IMR-90 (cell line): ENCODE results near the gene NTNG2. TPM values are rescaled to one million over a fixed set of nuclear protein-coding genes. Genes with fewer than 3 reads are reported as not detected.

Experiments used
- ATAC-seq: fragments of 200-7000 bp; cut with Tn5 transposase; 2 replicates; pipeline ENCODE4 v1.9.1; 2020; ENCODE audit warnings: low read depth, mild to moderate bottlenecking, moderate library complexity
- BruUV-seq: library from RNA; stranded (reverse); fragments of 400-500 nt; replicated peaks from 2 replicates; lab custom pipeline; 2021; lab: Mats Ljungman, UMichigan
- CTCF ChIA-PET: fragments of 300-600 bp; formaldehyde crosslinking; extraction: SDS; loops from one replicate; lab custom pipeline; 2021; ENCODE audit warnings: antibody characterized with exemption; lab: Yijun Ruan, JAX
- POLR2A ChIA-PET: fragments of 300-600 bp; sonication (Branson Sonifier 250); formaldehyde crosslinking; loops from one replicate; lab custom pipeline; 2022; ENCODE audit warnings: antibody characterized with exemption; ENCODE audit not compliant: unreplicated experiment; lab: Charles Lee
- DNase-seq: peaks from one replicate; pipeline ENCODE4 v3.0.0; 2013
- H2AFZ ChIP-seq: replicated peaks from 2 replicates; pipeline ENCODE3; 2013; ENCODE audit warnings: low read length, mild to moderate bottlenecking; ENCODE audit not compliant: poor library complexity
- H2AK5ac ChIP-seq: 2 replicates; pipeline ENCODE4 v1.6.1; 2013; ENCODE audit warnings: low read depth, low read length, inconsistent platforms
- H2AK9ac ChIP-seq: replicated peaks from 2 replicates; pipeline ENCODE3; 2013; ENCODE audit warnings: mild to moderate bottlenecking, low read depth, low read length, moderate library complexity; ENCODE audit not compliant: poor library complexity
- H2BK120ac ChIP-seq: 2 replicates; pipeline ENCODE4 v1.6.1; 2013; ENCODE audit warnings: low read depth, low read length, inconsistent platforms
- H2BK15ac ChIP-seq: 3 replicates; pipeline ENCODE4 v1.6.1; 2013; ENCODE audit warnings: low read depth, low read length, inconsistent platforms
- H2BK20ac ChIP-seq: 2 replicates; pipeline ENCODE4 v1.6.1; 2013; ENCODE audit warnings: low read depth, mild to moderate bottlenecking, inconsistent platforms, low read length, moderate library complexity
- H2BK5ac ChIP-seq: 2 replicates; pipeline ENCODE4 v1.6.1; 2013; ENCODE audit warnings: mild to moderate bottlenecking, low read depth, low read length, inconsistent platforms; ENCODE audit not compliant: poor library complexity, severe bottlenecking
- H3K14ac ChIP-seq: replicated peaks from 2 replicates; pipeline ENCODE4 v1.6.1; 2013; ENCODE audit warnings: low read depth, low read length, inconsistent platforms
- H3K18ac ChIP-seq: 2 replicates; pipeline ENCODE4 v1.6.1; 2013; ENCODE audit warnings: low read depth, low read length, control low read depth
- H3K23ac ChIP-seq: 2 replicates; pipeline ENCODE4 v1.6.1; 2013; ENCODE audit warnings: low read depth, low read length, inconsistent platforms
- H3K27ac ChIP-seq: 2 replicates; pipeline ENCODE4 v1.5.1; 2013; ENCODE audit warnings: mild to moderate bottlenecking, control low read depth, low read length; ENCODE audit not compliant: insufficient read depth
- H3K27me3 ChIP-seq: 2 replicates; pipeline ENCODE4 v1.6.1; 2013; ENCODE audit warnings: low read length; ENCODE audit not compliant: control insufficient read depth, insufficient read depth
- H3K36me3 ChIP-seq: 2 replicates; pipeline ENCODE4 v1.6.1; 2013; ENCODE audit warnings: low read length, mixed read lengths; ENCODE audit not compliant: control insufficient read depth, insufficient read depth
- H3K4ac ChIP-seq: 2 replicates; pipeline ENCODE4 v1.6.1; 2013; ENCODE audit warnings: low read depth, low read length, inconsistent platforms
- H3K4me1 ChIP-seq: 2 replicates; pipeline ENCODE4 v1.6.1; 2013; ENCODE audit warnings: low read length, mixed read lengths; ENCODE audit not compliant: control insufficient read depth, insufficient read depth
- H3K4me2 ChIP-seq: 2 replicates; pipeline ENCODE4 v1.6.1; 2013; ENCODE audit warnings: low read depth, mild to moderate bottlenecking, control low read depth, low read length, moderate library complexity
- H3K4me3 ChIP-seq: 2 replicates; pipeline ENCODE4 v1.5.1; 2013; ENCODE audit warnings: low read depth, mild to moderate bottlenecking, control low read depth, low read length, moderate library complexity; ENCODE audit not compliant: insufficient read depth
- H3K56ac ChIP-seq: 2 replicates; pipeline ENCODE4 v1.6.1; 2013; ENCODE audit warnings: low read length, inconsistent platforms; ENCODE audit not compliant: insufficient read depth; ENCODE audit errors: extremely low read depth
- H3K79me1 ChIP-seq, 2 experiments: 2 replicates each; pipeline ENCODE4 v1.6.1; 2013; ENCODE audit warnings: low read length in 2 of 2, inconsistent platforms in 1 of 2, low read depth in 1 of 2
- H3K9ac ChIP-seq: 2 replicates; pipeline ENCODE4 v1.6.1; 2013; ENCODE audit warnings: low read depth, low read length, control low read depth
- H3K9me1 ChIP-seq: 2 replicates; pipeline ENCODE4 v1.6.1; 2013; ENCODE audit warnings: low read length, inconsistent platforms; ENCODE audit not compliant: insufficient read depth
- H3K9me3 ChIP-seq: 2 replicates; pipeline ENCODE4 v1.6.1; 2013; ENCODE audit warnings: low read length; ENCODE audit not compliant: control insufficient read depth, insufficient read depth
- H4K20me1 ChIP-seq: 2 replicates; pipeline ENCODE4 v1.6.1; 2013; ENCODE audit warnings: low read length, inconsistent platforms; ENCODE audit not compliant: insufficient read depth
- H4K5ac ChIP-seq: 2 replicates; pipeline ENCODE4 v1.6.1; 2013; ENCODE audit warnings: mild to moderate bottlenecking, low read depth, low read length, control low read depth
- H4K8ac ChIP-seq, 2 experiments: 2 replicates each; pipeline ENCODE4 v1.6.1; 2013; ENCODE audit warnings: low read depth in 2 of 2, low read length in 2 of 2, control low read depth in 1 of 2, inconsistent platforms in 1 of 2
- H4K91ac ChIP-seq: 2 replicates; pipeline ENCODE4 v1.6.1; 2013; ENCODE audit warnings: low read depth, low read length, inconsistent platforms; ENCODE audit not compliant: insufficient read depth
- BHLHE40 ChIP-seq: fragments of 150-350 bp; IDR thresholded peaks from 2 replicates; pipeline ENCODE4 v1.6.1; 2016; ENCODE audit warnings: mild to moderate bottlenecking, low read depth, low read length
- CEBPB ChIP-seq: IDR thresholded peaks from 2 replicates; pipeline ENCODE4 v1.6.1; 2012; ENCODE audit warnings: low read depth, low read length, improper control_type of control experiment
- CHD1 ChIP-seq: IDR thresholded peaks from 2 replicates; pipeline ENCODE4 v1.6.1; 2012; ENCODE audit warnings: low read depth, low read length, improper control_type of control experiment
- ELK1 ChIP-seq: fragments of 150-350 bp; IDR thresholded peaks from 2 replicates; pipeline ENCODE4 v1.6.1; 2016; ENCODE audit warnings: low read depth, mild to moderate bottlenecking, low read length, moderate library complexity, borderline replicate concordance
- FOS ChIP-seq: fragments of 150-350 bp; IDR thresholded peaks from 2 replicates; pipeline ENCODE4 v1.6.1; 2016; ENCODE audit warnings: low read depth, low read length
- MAFK ChIP-seq: IDR thresholded peaks from 2 replicates; pipeline ENCODE4 v1.6.1; 2012; ENCODE audit warnings: low read depth, low read length, improper control_type of control experiment
- MAZ ChIP-seq: IDR thresholded peaks from 2 replicates; pipeline ENCODE4 v1.6.1; 2012; ENCODE audit warnings: low read depth, mild to moderate bottlenecking, low read length, improper control_type of control experiment, moderate library complexity, borderline replicate concordance
- NFE2L2 ChIP-seq: fragments of 150-350 bp; IDR thresholded peaks from 2 replicates; pipeline ENCODE4 v1.6.1; 2016; ENCODE audit warnings: low read depth, mild to moderate bottlenecking, low read length
- POLR2A ChIP-seq: IDR thresholded peaks from 2 replicates; pipeline ENCODE4 v1.6.1; 2012; ENCODE audit warnings: mild to moderate bottlenecking, low read depth, low read length
- RAD21 ChIP-seq: IDR thresholded peaks from 2 replicates; pipeline ENCODE4 v1.6.1; 2012; ENCODE audit warnings: low read length, improper control_type of control experiment
- RCOR1 ChIP-seq: IDR thresholded peaks from 2 replicates; pipeline ENCODE4 v1.6.1; 2012; ENCODE audit warnings: mild to moderate bottlenecking, low read length, improper control_type of control experiment; ENCODE audit not compliant: insufficient replicate concordance
- RFX5 ChIP-seq: IDR thresholded peaks from 2 replicates; pipeline ENCODE4 v1.8.0; 2012; ENCODE audit warnings: low read depth, mild to moderate bottlenecking, low read length, moderate library complexity
- SMC3 ChIP-seq: fragments of 150-350 bp; IDR thresholded peaks from 2 replicates; pipeline ENCODE4 v1.6.1; 2016; ENCODE audit warnings: low read depth, mild to moderate bottlenecking, antibody characterized with exemption, low read length, moderate library complexity
- WGBS, 2 experiments: methylation state at CpG; one replicate each; pipeline versions ENCODE4 v1.1.5 to v1.1.7; 2013; ENCODE audit warnings: missing lambda C conversion rate in 2 of 2; ENCODE audit not compliant: insufficient read length in 1 of 2; ENCODE audit errors: extremely low coverage in 2 of 2; 5-methylcytosine and 5-hydroxymethylcytosine counted together
- dilution Hi-C: fragments of 300-500 bp; cut with HindIII; formaldehyde crosslinking; loops from one replicate; pipeline ENCODE4 v1.14.3; 2018; ENCODE audit warnings: low sequenced_read_pairs; ENCODE audit not compliant: unreplicated experiment
- in situ Hi-C: fragments of 300-500 bp; cut with MboI; formaldehyde crosslinking; loops from 3 replicates; pipeline ENCODE4 v1.14.3; 2019; ENCODE audit warnings: low sequenced_read_pairs, inconsistent platforms, mixed read lengths
- intact Hi-C: fragments of 100-400 bp; cut with micrococcal nuclease; formaldehyde crosslinking; loops from 2 replicates; pipeline ENCODE4 v1.10.0; 2022
- polyA plus RNA-seq, 3 experiments: library from polyadenylated mRNA; depleted of rRNA; stranded (reverse); fragments of >200 nt; gene quantifications; 2 replicates each; pipeline ENCODE4 v1.2.3, GENCODE V29; 2012; ENCODE audit warnings: low replicate concordance in 1 of 3
- total RNA-seq: library from RNA; depleted of rRNA; stranded (reverse); fragments of >200 nt; gene quantifications from 2 replicates; pipeline ENCODE4 v1.2.3, GENCODE V29; 2012

The NTNG2 gene
- total and polyA plus RNA-seq, 2 of the 4 experiments (the other 2 are of a cell fraction), result 0.54 to 0.84 TPM

- ATAC-seq (no peak), DNase-seq (no peak)
- H3K36me3 ChIP-seq, result no peaks in the 10 kb centered on the region
- H3K9ac ChIP-seq, result no peak overlapping the region
- ChIA-PET CTCF (interaction anchor here (0.6 kb wide), 1 partner anchor 10 kb away, joined by 3 read pairs; no protein-coding TSS in a partner anchor), POLR2A (no interaction called here)
- H3K18ac ChIP-seq, result no peak overlapping the region
- H3K23ac ChIP-seq, result no peak overlapping the region
- no peak overlapping the region for H2AK9ac ChIP-seq
- in situ Hi-C loops, result no loop called here
- H3K27ac ChIP-seq, result no peak overlapping the region
- no TSS peak for BruUV-seq
- H2BK15ac ChIP-seq, result no peak overlapping the region
- H2BK20ac ChIP-seq, result no peak overlapping the region
- no peaks in the 10 kb centered on the region for H3K9me1 ChIP-seq
- no peak overlapping the region for H4K5ac ChIP-seq
- no peak overlapping the region for H4K8ac ChIP-seq
- no peaks in the 10 kb centered on the region for H3K4me1 ChIP-seq
- no peak overlapping the region for H2BK5ac ChIP-seq
- H3K27me3 ChIP-seq, result peaks cover 35% of the 10 kb centered on the region
- H3K79me1 ChIP-seq, result no peaks in the 10 kb centered on the region
- WGBS, 2 experiments, result 60% methylated on average over 2 of the region's 6 CpGs; no CpG with 5 or more reads in 1 of the 2 experiments
- H2AFZ ChIP-seq, result no peak overlapping the region
- H3K4me3 ChIP-seq, result no peak overlapping the region
- H2AK5ac ChIP-seq, result no peak overlapping the region
- no peak overlapping the region for H4K91ac ChIP-seq
- peaks cover 2% of the 10 kb centered on the region; the same call in 1 of the 2 replicates for H3K9me3 ChIP-seq
- no peaks in the 10 kb centered on the region for H4K20me1 ChIP-seq
- H3K56ac ChIP-seq, result no peak overlapping the region
- no peak overlapping the region for H3K4ac ChIP-seq
- intact Hi-C loops, result no loop called here
- H2BK120ac ChIP-seq, result no peak overlapping the region
- dilution Hi-C loops, result no loop called here
- no peak overlapping the region for H3K4me2 ChIP-seq
- no peak overlapping the region for H3K14ac ChIP-seq
- TF ChIP-seq RFX5, result no peak
- no peak for TF ChIP-seq CEBPB
- TF ChIP-seq CHD1, result no peak
- TF ChIP-seq MAFK, result no peak
- no peak for TF ChIP-seq RAD21
- TF ChIP-seq POLR2A, result no peak
- no peak for TF ChIP-seq NFE2L2
- TF ChIP-seq FOS, result no peak
- no peak for TF ChIP-seq ELK1
- no peak for TF ChIP-seq RCOR1
- TF ChIP-seq MAZ, result no peak
- no peak for TF ChIP-seq SMC3
- TF ChIP-seq BHLHE40, result no peak
These were observed 87.3 kb downstream of the NTNG2 start for GRCh38 chr9:132249123-132249522.
